Colonic mucosa (tissue), 4 donors: Measurements from ENCODE around the gene SLC25A44. TPM values are rescaled to one million over a fixed set of nuclear protein-coding genes. Genes with fewer than 3 reads are reported as not detected.
A peak's percentile ranks its signal among the peaks of the same experiment; 100 is the strongest.

ENCODE experiments used
- DNase-seq: peaks from one replicate; pipeline ENCODE4 v3.0.0-alpha.2; 2020
- H3K27ac ChIP-seq: fragments of 200-600 bp; one replicate; pipeline ENCODE4 v1.8.0; 2021
- H3K27me3 ChIP-seq: fragments of 200-600 bp; one replicate; pipeline ENCODE4 v1.8.0; 2021
- H3K36me3 ChIP-seq: fragments of 200-600 bp; one replicate; pipeline ENCODE4 v1.8.0; 2021
- H3K4me1 ChIP-seq: fragments of 200-600 bp; one replicate; pipeline ENCODE4 v1.8.0; 2021; ENCODE audit warnings: mild to moderate bottlenecking
- H3K4me3 ChIP-seq: fragments of 200-600 bp; one replicate; pipeline ENCODE4 v1.8.0; 2021
- H3K9ac ChIP-seq, 2 donors: one replicate each; pipeline ENCODE4 v1.7.0; 2013; ENCODE audit warnings: control low read depth in 2 of 2, low read depth in 2 of 2, low read length in 2 of 2
- H3K9me3 ChIP-seq: fragments of 200-600 bp; one replicate; pipeline ENCODE4 v1.8.0; 2021
- intact Hi-C: fragments of 100-400 bp; cut with DNase I; formaldehyde crosslinking; loops from one replicate; pipeline ENCODE4 v1.14.1; 2022
- total RNA-seq, 2 donors: library from RNA; stranded (reverse); fragmentation: NEBNext Ultra II Directional in 1 of 2; extraction: Animal tissue kit (Norgen Biotek cat#: 25700) in 1 of 2; gene quantifications; one replicate each; pipeline ENCODE4 v1.2.1, GENCODE V29; 2021
- TF ChIP-seq, protein P1 (sequence below): fragments of 200-600 bp; IDR thresholded peaks from one replicate; pipeline ENCODE4 v1.8.0; 2022; ENCODE audit warnings: antibody characterized with exemption, mild to moderate bottlenecking
- donor health status: healthy.
- donor health status: DM: no; HTN: no; CAD: no.
- donor health status: DM: no; HTN: no; CAD: no.

The SLC25A44 gene
- total RNA-seq, 2 donors from 2014 or later = 23.6 to 26.8 TPM

DNA sequence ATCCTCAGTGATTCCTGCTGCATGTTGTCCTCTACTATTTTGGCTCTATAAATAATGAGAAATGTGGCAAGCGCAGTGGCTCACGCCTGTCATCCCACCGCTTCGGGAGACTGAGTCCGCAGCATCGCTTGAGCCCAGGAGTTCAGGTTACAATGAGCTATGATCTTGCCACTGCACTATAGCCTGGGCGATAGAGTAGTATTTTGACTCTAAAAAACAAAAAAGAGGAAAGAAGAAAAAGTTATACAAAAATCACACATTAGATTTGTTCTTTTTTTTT, 756 bp upstream of the SLC25A44 start:
- intact Hi-C loops = no loop called here
- peak overlapping the region; percentile 44 to 82 for H3K9ac ChIP-seq
- H3K27me3 ChIP-seq = no peaks in the 10 kb centered on the region
- no peak for DNase-seq
- H3K4me3 ChIP-seq = peak overlapping the region; percentile 90
- H3K9me3 ChIP-seq = no peaks in the 10 kb centered on the region
- peaks cover 5% of the 10 kb centered on the region for H3K36me3 ChIP-seq
- no peaks in the 10 kb centered on the region for H3K4me1 ChIP-seq
- peak overlapping the region; percentile 63 for H3K27ac ChIP-seq
- TF ChIP-seq, protein P1, sequence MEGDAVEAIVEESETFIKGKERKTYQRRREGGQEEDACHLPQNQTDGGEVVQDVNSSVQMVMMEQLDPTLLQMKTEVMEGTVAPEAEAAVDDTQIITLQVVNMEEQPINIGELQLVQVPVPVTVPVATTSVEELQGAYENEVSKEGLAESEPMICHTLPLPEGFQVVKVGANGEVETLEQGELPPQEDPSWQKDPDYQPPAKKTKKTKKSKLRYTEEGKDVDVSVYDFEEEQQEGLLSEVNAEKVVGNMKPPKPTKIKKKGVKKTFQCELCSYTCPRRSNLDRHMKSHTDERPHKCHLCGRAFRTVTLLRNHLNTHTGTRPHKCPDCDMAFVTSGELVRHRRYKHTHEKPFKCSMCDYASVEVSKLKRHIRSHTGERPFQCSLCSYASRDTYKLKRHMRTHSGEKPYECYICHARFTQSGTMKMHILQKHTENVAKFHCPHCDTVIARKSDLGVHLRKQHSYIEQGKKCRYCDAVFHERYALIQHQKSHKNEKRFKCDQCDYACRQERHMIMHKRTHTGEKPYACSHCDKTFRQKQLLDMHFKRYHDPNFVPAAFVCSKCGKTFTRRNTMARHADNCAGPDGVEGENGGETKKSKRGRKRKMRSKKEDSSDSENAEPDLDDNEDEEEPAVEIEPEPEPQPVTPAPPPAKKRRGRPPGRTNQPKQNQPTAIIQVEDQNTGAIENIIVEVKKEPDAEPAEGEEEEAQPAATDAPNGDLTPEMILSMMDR = no peak

DNA sequence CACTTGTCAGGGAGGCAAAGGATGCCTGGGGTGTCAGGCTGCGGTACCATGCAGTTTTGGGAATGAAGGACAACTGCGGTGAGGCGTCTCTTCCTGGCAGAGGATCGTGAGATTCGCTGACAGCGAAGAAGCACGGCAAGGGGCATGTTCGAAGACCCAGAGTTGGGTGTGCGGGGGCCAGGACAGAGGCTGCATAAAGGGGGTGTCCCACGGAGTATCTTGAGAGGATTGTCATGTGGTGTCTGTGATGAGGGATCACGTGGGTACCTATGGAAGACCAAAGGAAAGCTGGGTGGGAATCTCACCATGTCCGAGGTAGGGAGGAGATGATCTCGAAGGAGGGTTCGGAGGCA, 372 bp downstream of the SLC25A44 start:
- DNase-seq = no peak
- peak overlapping the region; percentile 82 to 86 for H3K9ac ChIP-seq
- peak overlapping the region; percentile 63 for H3K27ac ChIP-seq
- H3K4me3 ChIP-seq = peak overlapping the region; percentile 90
- no peaks in the 10 kb centered on the region for H3K4me1 ChIP-seq
- intact Hi-C loops = no loop called here
- TF ChIP-seq, protein P1 = no peak
- peaks cover 5% of the 10 kb centered on the region for H3K36me3 ChIP-seq
- H3K27me3 ChIP-seq = no peaks in the 10 kb centered on the region
- H3K9me3 ChIP-seq = no peaks in the 10 kb centered on the region

DNA sequence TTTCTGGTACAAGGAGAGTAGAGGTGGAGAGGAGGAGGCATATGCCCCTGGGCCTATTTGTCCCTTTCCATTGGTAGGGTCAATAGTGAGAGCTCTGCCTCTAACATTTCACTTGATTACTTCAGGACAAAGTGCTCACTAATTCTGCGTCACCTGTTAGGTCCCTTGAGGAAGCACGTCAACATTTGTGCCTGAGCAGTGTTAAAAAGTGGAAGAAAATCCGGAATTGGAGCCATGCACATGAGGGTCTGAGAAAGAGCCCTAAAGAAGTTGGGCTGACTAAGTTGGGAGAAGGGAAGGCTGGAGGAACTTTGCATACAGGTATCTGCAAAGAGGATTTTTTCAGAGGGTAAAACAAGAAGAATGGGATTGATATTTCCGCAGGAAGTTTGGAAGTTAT, 1.9 kb downstream of the SLC25A44 start:
- Histone ChIP-seq H3K27ac (no peak overlapping the region), H3K4me3 (no peak overlapping the region), H3K4me1 (no peaks in the 10 kb centered on the region), H3K9ac (no peak overlapping the region), H3K36me3 (peaks cover 5% of the 10 kb centered on the region), H3K9me3 (no peaks in the 10 kb centered on the region), H3K27me3 (no peaks in the 10 kb centered on the region)
- no peak for DNase-seq
- TF ChIP-seq, protein P1 = no peak
- intact Hi-C loops = no loop called here

DNA sequence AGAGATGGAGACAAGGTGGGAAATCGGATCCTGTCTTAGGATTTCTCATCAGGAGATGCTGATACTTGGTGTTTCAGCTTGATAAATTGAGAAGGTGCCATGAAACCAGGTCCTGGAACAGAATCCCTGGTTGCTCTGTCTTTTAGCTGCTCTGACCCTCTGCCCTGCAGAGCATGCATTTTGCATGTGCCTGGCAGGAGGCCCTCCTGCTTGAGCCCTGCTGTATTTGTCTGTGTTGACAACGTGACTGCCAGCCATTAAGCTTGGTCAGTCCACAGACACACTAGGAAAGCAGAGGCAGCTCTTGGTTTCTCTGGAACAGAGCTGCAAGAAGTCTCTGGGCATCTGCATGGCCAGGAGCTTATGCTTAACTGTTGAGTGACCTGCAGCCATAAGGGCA, 2.5 kb downstream of the SLC25A44 start:
- no peak for DNase-seq
- TF ChIP-seq, protein P1 = no peak
- Histone ChIP-seq H3K36me3 (peaks cover 5% of the 10 kb centered on the region), H3K27ac (no peak overlapping the region), H3K9me3 (no peaks in the 10 kb centered on the region), H3K27me3 (no peaks in the 10 kb centered on the region), H3K4me3 (no peak overlapping the region), H3K9ac (no peak overlapping the region), H3K4me1 (no peaks in the 10 kb centered on the region)
- intact Hi-C loops = no loop called here

DNA sequence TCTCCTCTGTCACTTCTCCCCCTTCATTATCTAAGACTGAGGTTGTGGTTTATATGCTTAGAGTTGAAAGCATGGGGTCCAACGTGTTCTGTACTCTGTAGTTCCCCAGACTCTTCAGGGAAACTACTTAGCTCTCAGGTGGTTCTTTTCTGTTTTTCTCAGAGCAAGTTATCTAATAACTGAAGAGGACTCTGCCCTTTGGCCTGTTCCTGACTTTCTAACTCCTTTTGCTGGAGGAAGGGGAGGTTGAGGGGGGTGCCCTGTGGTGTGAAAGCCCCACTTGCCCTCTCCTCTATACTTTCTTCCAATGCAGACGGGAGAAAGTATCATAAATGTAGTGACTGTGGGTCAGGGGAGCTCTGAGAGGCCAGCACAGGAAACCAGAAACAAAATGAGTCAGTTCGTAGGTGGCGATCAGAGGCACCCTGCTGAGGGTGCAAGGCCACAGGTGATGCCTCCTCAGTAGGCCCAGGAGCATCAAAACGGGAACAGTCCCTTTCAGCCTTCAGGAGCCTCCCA, 5.0 kb downstream of the SLC25A44 start:
- intact Hi-C loops = no loop called here
- Histone ChIP-seq H3K9me3 (no peaks in the 10 kb centered on the region), H3K4me3 (no peak overlapping the region), H3K27ac (no peak overlapping the region), H3K4me1 (no peaks in the 10 kb centered on the region), H3K36me3 (peaks cover 5% of the 10 kb centered on the region), H3K9ac (no peak overlapping the region), H3K27me3 (no peaks in the 10 kb centered on the region)
- DNase-seq = no peak
- TF ChIP-seq, protein P1 = no peak

DNA sequence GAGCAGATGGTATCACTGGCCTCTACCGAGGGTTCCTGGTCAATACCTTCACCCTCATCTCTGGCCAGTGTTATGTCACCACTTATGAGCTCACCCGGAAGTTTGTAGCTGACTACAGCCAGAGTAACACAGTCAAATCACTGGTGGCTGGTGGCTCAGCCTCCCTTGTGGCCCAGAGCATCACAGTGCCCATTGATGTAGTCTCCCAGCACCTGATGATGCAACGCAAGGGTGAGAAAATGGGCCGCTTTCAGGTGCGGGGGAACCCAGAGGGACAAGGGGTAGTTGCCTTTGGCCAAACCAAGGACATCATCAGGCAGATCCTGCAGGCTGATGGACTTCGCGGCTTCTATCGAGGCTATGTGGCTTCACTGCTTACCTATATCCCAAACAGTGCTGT, 6.1 kb downstream of the SLC25A44 start:
- peaks cover 5% of the 10 kb centered on the region for H3K36me3 ChIP-seq
- no peaks in the 10 kb centered on the region for H3K4me1 ChIP-seq
- no peaks in the 10 kb centered on the region for H3K9me3 ChIP-seq
- DNase-seq = no peak
- H3K9ac ChIP-seq = no peak overlapping the region
- H3K4me3 ChIP-seq = no peak overlapping the region
- TF ChIP-seq, protein P1 = no peak
- no peak overlapping the region for H3K27ac ChIP-seq
- intact Hi-C loops = no loop called here
- H3K27me3 ChIP-seq = no peaks in the 10 kb centered on the region
